GM12878 (cell line): ENCODE measurements around the gene DCLRE1B. TPM values are rescaled to one million over a fixed set of nuclear protein-coding genes. Genes with fewer than 3 reads are reported as not detected.

Experiments used
- ATAC-seq: fragments of 200-7000 bp; cut with Tn5 transposase; 3 replicates; pipeline ENCODE4 v1.9.1; 2020; ENCODE audit warnings: mild to moderate bottlenecking, moderate library complexity
- BruUV-seq: library from RNA; stranded (reverse); fragments of 400-500 nt; replicated peaks from 2 replicates; lab custom pipeline; 2021; lab: Mats Ljungman, UMichigan
- CTCF ChIA-PET: fragments of 300-600 bp; sonication (Branson Sonifier 250); formaldehyde crosslinking; extraction: SDS; loops from one replicate; lab custom pipeline; 2021; ENCODE audit warnings: inconsistent platforms; lab: Yijun Ruan, JAX
- POLR2A ChIA-PET: fragments of 350-600 bp; formaldehyde crosslinking; extraction: SDS; loops from one replicate; lab custom pipeline; 2021; ENCODE audit warnings: inconsistent platforms; lab: Charles Lee
- RAD21 ChIA-PET: fragments of 300-600 bp; sonication (Branson Sonifier 250); formaldehyde crosslinking; loops from one replicate; lab custom pipeline; 2023; ENCODE audit warnings: antibody characterized with exemption; ENCODE audit not compliant: unreplicated experiment; lab: Charles Lee
- SMC1A ChIA-PET: fragments of 300-600 bp; sonication (Branson Sonifier 250); formaldehyde crosslinking; loops from one replicate; lab custom pipeline; 2023; ENCODE audit not compliant: unreplicated experiment, uncharacterized antibody; lab: Charles Lee
- DNase-seq: peaks from one replicate; pipeline ENCODE4 v3.0.0-alpha.2; 2011; ENCODE audit warnings: low read depth, low spot score
- FAIRE-seq: peaks from 3 replicates; lab custom pipeline; 2011; peaks lifted over from hg19 to GRCh38; lab: Jason Lieb, UNC
- H2AFZ ChIP-seq: 2 replicates; pipeline ENCODE4 v1.6.0; 2011; ENCODE audit warnings: low read depth, low read length, control low read depth; ENCODE audit not compliant: control insufficient read depth
- H3K27ac ChIP-seq: 2 replicates; pipeline ENCODE4 v1.5.1; 2011; ENCODE audit warnings: control low read depth; ENCODE audit not compliant: control insufficient read depth, insufficient read depth
- H3K27me3 ChIP-seq, 2 experiments: replicated peaks in 1 of 2; 2 replicates each; pipeline versions ENCODE4 v1.6.0 to v1.6.1; 2011; ENCODE audit warnings: low read length in 1 of 2; ENCODE audit not compliant: control insufficient read depth in 2 of 2, insufficient read depth in 2 of 2
- H3K36me3 ChIP-seq, 2 experiments: 2 replicates each; pipeline ENCODE4 v1.5.1; 2011; ENCODE audit warnings: low read length in 1 of 2; ENCODE audit not compliant: control insufficient read depth in 2 of 2, insufficient read depth in 2 of 2
- H3K4me1 ChIP-seq: 2 replicates; pipeline ENCODE4 v1.6.1; 2011; ENCODE audit warnings: mild to moderate bottlenecking, low read length, moderate library complexity, mixed read lengths; ENCODE audit not compliant: control insufficient read depth, insufficient read depth
- H3K4me2 ChIP-seq: 2 replicates; pipeline ENCODE4 v1.6.0; 2011; ENCODE audit warnings: control low read depth; ENCODE audit not compliant: control insufficient read depth, insufficient read depth
- H3K4me3 ChIP-seq: fragments of 200-600 bp; sonication (generic); 2 replicates; pipeline ENCODE4 v1.5.1; 2016
- H3K79me2 ChIP-seq: 2 replicates; pipeline ENCODE4 v1.6.0; 2011; ENCODE audit warnings: low read length; ENCODE audit not compliant: control insufficient read depth, insufficient read depth
- H3K9ac ChIP-seq: 2 replicates; pipeline ENCODE4 v1.8.0; 2011; ENCODE audit warnings: low read length, control low read depth, mixed read lengths; ENCODE audit not compliant: control insufficient read depth, insufficient read depth
- H3K9me3 ChIP-seq: replicated peaks from 3 replicates; pipeline ENCODE4 v1.5.1; 2011; ENCODE audit warnings: mild to moderate bottlenecking, low read length; ENCODE audit not compliant: control insufficient read depth, insufficient read depth
- H4K20me1 ChIP-seq: 2 replicates; pipeline ENCODE4 v1.6.0; 2011; ENCODE audit not compliant: control insufficient read depth, insufficient read depth
- ATF3 ChIP-seq: IDR thresholded peaks from 2 replicates; pipeline ENCODE4 v1.6.1; 2011; ENCODE audit warnings: low read depth, mild to moderate bottlenecking, low read length, moderate library complexity, borderline replicate concordance; ENCODE audit errors: extremely low read depth
- BACH1 ChIP-seq: fragments of 450-650 bp; IDR thresholded peaks from 2 replicates; pipeline ENCODE4 v1.6.1; 2017; ENCODE audit warnings: mild to moderate bottlenecking, borderline replicate concordance
- CHD4 ChIP-seq: fragments of 200-600 bp; sonication (generic); IDR thresholded peaks from 2 replicates; pipeline ENCODE4 v1.6.1; 2016; ENCODE audit warnings: mild to moderate bottlenecking
- FOS ChIP-seq: IDR thresholded peaks from 3 replicates; pipeline ENCODE4 v1.6.1; 2011; ENCODE audit warnings: borderline replicate concordance; ENCODE audit not compliant: insufficient read length; ENCODE audit errors: extremely low read depth
- GABPA ChIP-seq: IDR thresholded peaks from 2 replicates; pipeline ENCODE4 v1.6.1; 2014; ENCODE audit warnings: antibody characterized with exemption, low read depth, mild to moderate bottlenecking, inconsistent platforms
- HSF1 ChIP-seq: fragments of 150-350 bp; IDR thresholded peaks from 2 replicates; pipeline ENCODE4 v1.6.1; 2014; ENCODE audit warnings: mild to moderate bottlenecking, low read depth, low read length
- IKZF2 ChIP-seq, 2 experiments: fragments of 450-650 bp; IDR thresholded peaks; 2 replicates each; pipeline ENCODE4 v1.6.1; 2017; ENCODE audit warnings: mild to moderate bottlenecking in 2 of 2, moderate library complexity in 2 of 2
- KDM1A ChIP-seq: fragments of 200-600 bp; sonication (generic); IDR thresholded peaks from 2 replicates; pipeline ENCODE4 v1.6.1; 2016; ENCODE audit warnings: borderline replicate concordance
- LARP7 ChIP-seq: fragments of 450-650 bp; IDR thresholded peaks from 2 replicates; pipeline ENCODE4 v1.6.1; 2017; ENCODE audit warnings: mild to moderate bottlenecking
- POLR2AphosphoS5 ChIP-seq: IDR thresholded peaks from 2 replicates; pipeline ENCODE4 v1.6.1; 2011; ENCODE audit warnings: mild to moderate bottlenecking, low read length, inconsistent platforms
- RAD51 ChIP-seq: fragments of 450-650 bp; IDR thresholded peaks from 2 replicates; pipeline ENCODE4 v1.6.1; 2016; ENCODE audit warnings: moderate library complexity, mild to moderate bottlenecking, inconsistent platforms
- RBBP5 ChIP-seq: fragments of 200-600 bp; sonication (generic); conservative IDR thresholded peaks from 2 replicates; pipeline ENCODE4 v1.6.1; 2016
- RELB ChIP-seq: fragments of 450-650 bp; IDR thresholded peaks from 2 replicates; pipeline ENCODE4 v1.6.1; 2017; ENCODE audit warnings: low read depth, mild to moderate bottlenecking, moderate library complexity
- SIX5 ChIP-seq: IDR thresholded peaks from 2 replicates; pipeline ENCODE4 v1.6.1; 2011; ENCODE audit warnings: mild to moderate bottlenecking, low read depth, low read length, moderate library complexity; ENCODE audit not compliant: severe bottlenecking
- SMARCA5 ChIP-seq: fragments of 450-650 bp; IDR thresholded peaks from 2 replicates; pipeline ENCODE4 v1.6.1; 2017; ENCODE audit warnings: mild to moderate bottlenecking
- ZNF207 ChIP-seq: fragments of 450-650 bp; IDR thresholded peaks from 2 replicates; pipeline ENCODE4 v1.6.1; 2014; ENCODE audit warnings: antibody characterized with exemption, mild to moderate bottlenecking, borderline replicate concordance
- ZNF24 ChIP-seq: fragments of 450-650 bp; IDR thresholded peaks from 2 replicates; pipeline ENCODE4 v1.6.1; 2017; ENCODE audit warnings: antibody characterized with exemption, mild to moderate bottlenecking
- WGBS: methylation state at CpG from one replicate; pipeline ENCODE4 v1.1.6; 2016; ENCODE audit warnings: low lambda C conversion rate; ENCODE audit not compliant: insufficient replicate concordance, insufficient coverage; ENCODE audit errors: missing lambda C conversion rate; 5-methylcytosine and 5-hydroxymethylcytosine counted together
- in situ Hi-C: fragments of 300-500 bp; cut with MboI; formaldehyde crosslinking; loops from 9 replicates; pipeline ENCODE4 v1.14.3; 2018; ENCODE audit warnings: mixed read lengths
- intact Hi-C: fragments of 100-400 bp; cut with micrococcal nuclease; formaldehyde crosslinking; loops from one replicate; pipeline ENCODE4 v1.14.2; 2022; ENCODE audit not compliant: unreplicated experiment
- polyA plus RNA-seq, 11 experiments: library from polyadenylated mRNA; depleted of rRNA in 4 of 11; unstranded in 6 of 11; stranded (reverse) in 5 of 11; fragments of >200 nt; fragmentation: Nextera tagmentation in 4 of 11; fragmentation: Illumina TruSeq in 1 of 11; extraction: Ambion mirVana in 4 of 11; extraction: Trizol in 1 of 11; gene quantifications; 1 replicate in 1 of 11; 2 replicates in 10 of 11; pipeline versions ENCODE4 v1.2.1 to v1.2.3, GENCODE V29; 2011 to 2016; ENCODE audit warnings: inconsistent platforms in 2 of 11, missing spikeins in 2 of 11, low read depth in 1 of 11
- total RNA-seq, 4 experiments: library from RNA; depleted of rRNA in 3 of 4; stranded (reverse); fragments of >200 nt in 3 of 4; fragmentation: Illumina TruSeq in 1 of 4; extraction: Trizol in 1 of 4; gene quantifications; 2 replicates each; pipeline versions ENCODE4 v1.2.1 to v1.2.3, GENCODE V29; 2013 to 2021
- TF ChIP-seq, protein P1 (sequence below): fragments of 450-650 bp; IDR thresholded peaks from 2 replicates; pipeline ENCODE4 v1.6.1; 2016; ENCODE audit warnings: mild to moderate bottlenecking

The DCLRE1B gene
- total and polyA plus RNA-seq, 10 of the 15 experiments (the other 5 are each of a cell fraction or from before 2014, with no cell fraction given) = 5.4 to 18.3 (median 13.4) TPM

GRCh38 chr1:113859478-113860175 is 45.5 kb upstream of the DCLRE1B start:
- Histone ChIP-seq H3K9me3 (no peaks in the 10 kb centered on the region), H3K79me2 (peaks cover 26% of the 10 kb centered on the region), H3K4me3 (peak overlapping the region; percentile 51), H3K9ac (peak overlapping the region; percentile 43; the same call in 1 of the 2 replicates), H2AFZ (no peak overlapping the region), H3K36me3 (peaks cover 0 to 11% of the 10 kb centered on the region in 2 experiments; a peak in 2 of 4 replicates), H4K20me1 (no peaks in the 10 kb centered on the region), H3K4me2 (peak overlapping the region; percentile 95), H3K27me3 (no peaks in the 10 kb centered on the region), H3K27ac (peak overlapping the region; percentile 84), H3K4me1 (peaks cover 50% of the 10 kb centered on the region)
- ChIA-PET RAD21 (interaction anchor here (0.6 to 7.1 kb wide), 19 partner anchors 8 to 106 kb away, joined by 3 to 189 read pairs (median 8); partner anchors contain the start of genes AP4B1, DCLRE1B, HIPK1 and RSBN1), POLR2A (interaction anchor here (0.8 to 8.0 kb wide), 12 partner anchors 10 to 100 kb away, joined by 3 to 111 read pairs (median 8); partner anchors contain the start of genes AP4B1, DCLRE1B, HIPK1 and PHTF1), CTCF (interaction anchor here (0.8 to 6.1 kb wide), 18 partner anchors 9 to 423 kb away, joined by 3 to 66 read pairs (median 6); partner anchors contain the start of genes AP4B1, DCLRE1B, HIPK1 and PHTF1), SMC1A (interaction anchor here (0.6 to 17.4 kb wide), 34 partner anchors 9 to 592 kb away, joined by 3 to 396 read pairs (median 6); partner anchors contain the start of genes AP4B1, BCL2L15, DCLRE1B and HIPK1)
- intact Hi-C loops = loop anchor here (1.0 to 5.0 kb wide), 3 partner anchors 12 to 83 kb away; partner anchors contain the start of genes AP4B1, DCLRE1B and PTPN22
- FAIRE-seq (peak; percentile 61), ATAC-seq (peak; percentile 91), DNase-seq (peak; percentile 87)
- 0% methylated on average over 3 of the region's 3 CpGs for WGBS
- in situ Hi-C loops = no loop called here
- BruUV-seq = no TSS peak
- TF ChIP-seq POLR2AphosphoS5 (no peak; the same call in 1 of the 2 replicates), LARP7 (no peak), RAD51 (no peak), ZNF24 (no peak), SIX5 (no peak), FOS (no peak), ZNF207 (no peak), GABPA (no peak), RBBP5 (no peak), KDM1A (no peak), RELB (peak; percentile 85; the same call in 1 of the 2 replicates), BACH1 (peak; percentile 80; the same call in 1 of the 2 replicates), CHD4 (no peak), HSF1 (no peak), ATF3 (no peak), SMARCA5 (no peak), IKZF2 (IDR thresholded peaks at IDR 0.05) (peak; percentile 87 to 89; a peak in 3 of 4 replicates)
- TF ChIP-seq, protein P1, sequence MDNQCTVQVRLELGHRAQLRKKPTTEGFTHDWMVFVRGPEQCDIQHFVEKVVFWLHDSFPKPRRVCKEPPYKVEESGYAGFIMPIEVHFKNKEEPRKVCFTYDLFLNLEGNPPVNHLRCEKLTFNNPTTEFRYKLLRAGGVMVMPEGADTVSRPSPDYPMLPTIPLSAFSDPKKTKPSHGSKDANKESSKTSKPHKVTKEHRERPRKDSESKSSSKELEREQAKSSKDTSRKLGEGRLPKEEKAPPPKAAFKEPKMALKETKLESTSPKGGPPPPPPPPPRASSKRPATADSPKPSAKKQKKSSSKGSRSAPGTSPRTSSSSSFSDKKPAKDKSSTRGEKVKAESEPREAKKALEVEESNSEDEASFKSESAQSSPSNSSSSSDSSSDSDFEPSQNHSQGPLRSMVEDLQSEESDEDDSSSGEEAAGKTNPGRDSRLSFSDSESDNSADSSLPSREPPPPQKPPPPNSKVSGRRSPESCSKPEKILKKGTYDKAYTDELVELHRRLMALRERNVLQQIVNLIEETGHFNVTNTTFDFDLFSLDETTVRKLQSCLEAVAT = 0 out of 2 replicates have a peak, but pooled peaks have one; percentile 37
